ENCODE data around the gene ARNT2. TPM values are rescaled to one million over a fixed set of nuclear protein-coding genes. Genes with fewer than 3 reads are reported as not detected.

The ARNT2 gene
- total and polyA plus RNA-seq, 10 of the 15 experiments (the other 5 are each of a cell fraction or from before 2014, with no cell fraction given): 0.07 to 0.49 (median 0.09) TPM; not detected in 6

DNA sequence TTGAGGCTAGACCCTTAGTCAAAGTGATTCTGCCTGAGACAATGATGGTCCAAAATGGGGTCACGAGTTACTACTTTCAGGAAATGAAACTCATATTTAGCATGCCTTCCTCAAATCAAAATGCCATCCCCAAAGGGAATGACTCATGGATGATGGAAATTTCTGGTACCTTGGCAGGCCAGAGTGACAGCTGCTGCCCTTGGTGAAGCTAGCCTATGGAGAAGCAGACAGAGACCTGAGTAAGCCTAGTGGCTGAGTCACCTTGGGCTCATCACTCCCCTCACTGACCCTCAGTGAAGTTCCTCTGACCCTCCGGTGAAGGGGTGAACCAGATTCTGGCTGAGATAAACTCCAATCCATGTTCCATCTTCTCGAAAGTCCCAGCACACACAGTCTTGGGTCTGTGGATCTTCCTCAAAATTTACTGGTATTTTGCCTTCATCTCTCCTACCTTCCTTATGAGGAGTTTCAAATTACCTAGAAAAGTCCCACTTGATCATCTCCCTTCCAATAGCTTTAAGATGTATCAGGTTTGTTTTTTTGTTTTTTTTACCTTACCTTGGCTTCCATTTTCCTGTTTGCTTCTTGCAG is 236.4 kb downstream of the ARNT2 start:
- RAD21 ChIA-PET (ENCODE audit: unreplicated experiment): no interaction called here
- no peaks in the 10 kb centered on the region for H3K79me2 ChIP-seq (ENCODE audit: control insufficient read depth, insufficient read depth, low read length)
- 31% methylated on average over 3 of the region's 3 CpGs for WGBS (ENCODE audit: insufficient coverage, insufficient replicate concordance, low lambda C conversion rate, missing lambda C conversion rate)
- H3K9ac ChIP-seq (ENCODE audit: control insufficient read depth, insufficient read depth, low read length): no peak overlapping the region
- no peaks in the 10 kb centered on the region; the same call in 2 of the 3 replicates for H3K9me3 ChIP-seq (replicated peaks; ENCODE audit: control insufficient read depth, insufficient read depth, low read length)
- FAIRE-seq: no peak
- BruUV-seq (replicated peaks): no TSS peak
- H3K4me2 ChIP-seq (ENCODE audit: control insufficient read depth, insufficient read depth): no peak overlapping the region
- in situ Hi-C loops (cut with MboI) (no loop called here), intact Hi-C loops (cut with micrococcal nuclease; ENCODE audit: unreplicated experiment) (no loop called here)
- POLR2A ChIA-PET: no interaction called here
- CTCF ChIA-PET: no interaction called here
- no peak for TF ChIP-seq KAT2A (conservative IDR thresholded peaks at IDR 0.05; ENCODE audit: control insufficient read depth, low read depth, low read length)
- TF ChIP-seq POLR2AphosphoS2 (IDR thresholded peaks at IDR 0.05; ENCODE audit: low read depth, low read length): no peak
- TF ChIP-seq, protein P1, sequence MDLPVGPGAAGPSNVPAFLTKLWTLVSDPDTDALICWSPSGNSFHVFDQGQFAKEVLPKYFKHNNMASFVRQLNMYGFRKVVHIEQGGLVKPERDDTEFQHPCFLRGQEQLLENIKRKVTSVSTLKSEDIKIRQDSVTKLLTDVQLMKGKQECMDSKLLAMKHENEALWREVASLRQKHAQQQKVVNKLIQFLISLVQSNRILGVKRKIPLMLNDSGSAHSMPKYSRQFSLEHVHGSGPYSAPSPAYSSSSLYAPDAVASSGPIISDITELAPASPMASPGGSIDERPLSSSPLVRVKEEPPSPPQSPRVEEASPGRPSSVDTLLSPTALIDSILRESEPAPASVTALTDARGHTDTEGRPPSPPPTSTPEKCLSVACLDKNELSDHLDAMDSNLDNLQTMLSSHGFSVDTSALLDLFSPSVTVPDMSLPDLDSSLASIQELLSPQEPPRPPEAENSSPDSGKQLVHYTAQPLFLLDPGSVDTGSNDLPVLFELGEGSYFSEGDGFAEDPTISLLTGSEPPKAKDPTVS (IDR thresholded peaks at IDR 0.05; ENCODE audit: low read depth, low read length): no peak
- no peak for TF ChIP-seq ZNF622 (IDR thresholded peaks at IDR 0.05)
- TF ChIP-seq SIX5 (IDR thresholded peaks at IDR 0.05; ENCODE audit: low read depth, low read length, severe bottlenecking): no peak
- no peak for TF ChIP-seq SMARCA5 (IDR thresholded peaks at IDR 0.05)
- TF ChIP-seq, protein P2, sequence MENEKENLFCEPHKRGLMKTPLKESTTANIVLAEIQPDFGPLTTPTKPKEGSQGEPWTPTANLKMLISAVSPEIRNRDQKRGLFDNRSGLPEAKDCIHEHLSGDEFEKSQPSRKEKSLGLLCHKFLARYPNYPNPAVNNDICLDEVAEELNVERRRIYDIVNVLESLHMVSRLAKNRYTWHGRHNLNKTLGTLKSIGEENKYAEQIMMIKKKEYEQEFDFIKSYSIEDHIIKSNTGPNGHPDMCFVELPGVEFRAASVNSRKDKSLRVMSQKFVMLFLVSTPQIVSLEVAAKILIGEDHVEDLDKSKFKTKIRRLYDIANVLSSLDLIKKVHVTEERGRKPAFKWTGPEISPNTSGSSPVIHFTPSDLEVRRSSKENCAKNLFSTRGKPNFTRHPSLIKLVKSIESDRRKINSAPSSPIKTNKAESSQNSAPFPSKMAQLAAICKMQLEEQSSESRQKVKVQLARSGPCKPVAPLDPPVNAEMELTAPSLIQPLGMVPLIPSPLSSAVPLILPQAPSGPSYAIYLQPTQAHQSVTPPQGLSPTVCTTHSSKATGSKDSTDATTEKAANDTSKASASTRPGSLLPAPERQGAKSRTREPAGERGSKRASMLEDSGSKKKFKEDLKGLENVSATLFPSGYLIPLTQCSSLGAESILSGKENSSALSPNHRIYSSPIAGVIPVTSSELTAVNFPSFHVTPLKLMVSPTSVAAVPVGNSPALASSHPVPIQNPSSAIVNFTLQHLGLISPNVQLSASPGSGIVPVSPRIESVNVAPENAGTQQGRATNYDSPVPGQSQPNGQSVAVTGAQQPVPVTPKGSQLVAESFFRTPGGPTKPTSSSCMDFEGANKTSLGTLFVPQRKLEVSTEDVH (IDR thresholded peaks at IDR 0.05; ENCODE audit: low read depth, partially characterized antibody): no peak
- no peak for TF ChIP-seq CBX3 (IDR thresholded peaks at IDR 0.05; ENCODE audit: borderline replicate concordance, low read depth)
- TF ChIP-seq NFXL1 (IDR thresholded peaks at IDR 0.05; ENCODE audit: borderline replicate concordance): no peak
- TF ChIP-seq ZNF24 (IDR thresholded peaks at IDR 0.05): no peak
- no peak for TF ChIP-seq FOXK2 (IDR thresholded peaks at IDR 0.05)
- TF ChIP-seq ESRRA (IDR thresholded peaks at IDR 0.05; ENCODE audit: low read length): no peak
- no peak for ATAC-seq
- no peaks in the 10 kb centered on the region for H3K4me1 ChIP-seq (ENCODE audit: control insufficient read depth, insufficient read depth, low read length)
- no peak overlapping the region for H3K27ac ChIP-seq (ENCODE audit: control insufficient read depth, insufficient read depth)
- no peaks in the 10 kb centered on the region for H3K36me3 ChIP-seq (ENCODE audit: control insufficient read depth in 2 of 2, insufficient read depth in 2 of 2, low read length in 1 of 2)
- no peaks in the 10 kb centered on the region for H3K27me3 ChIP-seq (replicated peaks in 1 of 2; ENCODE audit: control insufficient read depth in 2 of 2, insufficient read depth in 2 of 2, low read length in 1 of 2)
- H2AFZ ChIP-seq (ENCODE audit: control insufficient read depth, low read depth, low read length): no peak overlapping the region
- SMC1A ChIA-PET (ENCODE audit: uncharacterized antibody, unreplicated experiment): interaction anchor here (0.5 kb wide), 1 partner anchor 76 kb away, joined by 4 read pairs; no protein-coding TSS in a partner anchor
- no peaks in the 10 kb centered on the region for H4K20me1 ChIP-seq (ENCODE audit: control insufficient read depth, insufficient read depth)
- no peak overlapping the region for H3K4me3 ChIP-seq
- no peak for DNase-seq (ENCODE audit: low read depth, low spot score)

All from GM12878 (cell line).